ELF-1 (cell line): Measurements from ENCODE around the gene FLAD1.

Source experiments
- DNase-seq: peaks from one replicate; pipeline ENCODE4 v3.0.0-alpha.2; 2016; ENCODE audit warnings: low read depth, low spot score

Gene FLAD1

GRCh38 chr1:154982897-154983648 lies at the start of gene FLAD1:
FLAD1 (plus strand) TSS chr1:154983344; CDS start chr1:154983695, 351 bp downstream.
- DNase-seq: peak; percentile 100

DNA sequence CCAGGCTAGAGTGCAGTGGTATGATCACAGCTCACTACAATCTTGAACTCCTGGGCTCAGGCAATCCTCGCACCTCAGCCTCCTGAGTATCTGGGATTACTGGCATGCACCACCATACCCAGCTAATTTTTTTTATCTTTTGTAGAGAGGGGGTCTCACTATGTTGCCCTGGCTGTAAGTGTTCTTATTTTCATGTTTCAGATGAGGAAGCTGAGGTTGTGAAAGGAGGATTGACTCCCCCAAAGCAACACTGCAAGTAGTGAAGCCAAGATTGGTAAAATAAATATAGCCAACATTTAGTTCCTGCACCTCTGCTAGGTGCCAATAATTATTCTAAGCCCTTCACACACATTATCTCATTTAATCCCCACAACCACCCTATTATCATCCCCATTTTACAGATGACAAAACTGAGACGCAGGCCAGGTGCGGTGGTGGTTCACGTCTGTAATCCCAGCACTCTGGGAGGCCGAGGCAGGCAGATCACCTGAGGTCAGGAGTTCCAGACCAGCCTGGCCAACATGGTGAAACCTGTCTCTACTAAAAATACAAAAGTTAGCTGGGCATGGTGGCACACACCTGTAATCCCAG lies 48.7 kb upstream of the FLAD1 start:
- no peak for DNase-seq

- DNase-seq: no peak
Measured at GRCh38 chr1:154935749-154936554, 47.2 kb upstream of the FLAD1 start.

DNA sequence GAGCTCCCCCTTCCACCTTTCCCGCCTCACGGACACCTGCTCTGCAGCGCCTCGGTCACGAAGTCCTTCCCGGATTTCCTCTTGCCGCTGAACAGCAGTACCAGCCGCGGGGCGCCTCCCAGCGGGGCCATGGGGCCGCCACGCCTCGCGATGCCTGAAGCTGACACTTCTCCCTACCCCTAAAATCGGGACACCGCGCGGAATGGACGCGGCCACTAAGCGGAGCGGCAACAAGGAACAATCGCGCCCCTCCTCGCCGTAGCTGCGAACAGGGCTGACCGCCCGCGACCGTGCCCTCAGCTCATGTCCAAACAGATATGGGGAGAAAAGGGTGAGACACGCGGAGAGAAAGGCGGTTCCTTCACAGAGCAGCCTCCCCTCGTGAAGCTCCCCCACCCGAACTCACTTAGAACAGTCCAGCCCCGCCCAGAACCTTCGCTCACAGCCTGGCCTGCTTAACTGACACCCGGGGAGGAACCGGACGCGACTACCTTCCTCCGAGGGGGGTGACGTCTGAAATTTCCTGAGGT lies 46.5 kb upstream of the FLAD1 start, which contains the start of gene PMVK:
PMVK (minus strand) TSS at position 165 of the 530 bp plus-strand sequence; CDS start at position 131, 34 bp downstream.
- peak; percentile 97 for DNase-seq

DNA sequence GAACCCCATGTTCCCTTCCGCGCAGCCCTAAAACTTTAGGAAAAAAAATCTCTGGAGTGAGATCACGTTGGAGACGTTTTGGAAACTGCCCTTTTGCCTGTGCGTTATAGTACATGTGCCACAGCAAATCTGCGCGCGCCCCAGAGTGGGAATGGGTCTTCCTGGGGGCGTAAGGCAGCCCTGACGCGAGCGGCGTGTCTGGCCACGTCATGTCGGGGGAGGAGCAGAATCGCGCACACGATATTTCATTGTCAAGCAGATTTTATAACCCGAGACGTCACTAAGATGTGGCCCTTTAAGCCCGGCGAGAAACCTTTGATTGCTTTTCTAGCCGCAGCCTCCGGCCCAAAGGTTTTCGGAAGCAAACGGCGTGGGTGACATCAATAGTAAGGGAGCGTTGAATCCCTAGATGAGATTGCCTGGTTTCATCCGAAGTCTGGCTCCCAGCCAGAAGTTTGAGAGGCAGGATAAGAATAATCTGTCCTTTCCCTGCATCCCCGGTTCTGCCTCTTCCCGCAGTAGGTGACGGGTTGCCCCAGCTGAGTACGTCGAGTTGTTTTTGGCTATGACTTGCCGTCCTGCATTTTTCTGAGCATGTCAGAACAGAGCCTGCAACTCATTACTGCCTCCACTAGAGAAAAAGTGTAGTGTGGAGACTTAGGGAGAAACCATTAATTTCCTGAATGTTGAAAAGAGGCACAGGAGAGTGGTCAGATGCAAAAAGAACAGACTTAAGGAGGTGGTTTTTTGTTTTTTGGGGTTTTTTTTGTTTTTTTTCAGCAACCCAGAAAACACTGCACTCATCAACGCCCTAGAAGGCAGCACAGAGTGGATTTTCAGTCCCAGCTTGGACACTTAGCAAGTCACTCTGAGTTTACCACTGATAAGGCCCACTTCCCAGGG lies 45.8 kb upstream of the FLAD1 start:
- peak; percentile 95 for DNase-seq

- DNase-seq: no peak
Measured at GRCh38 chr1:154937988-154938386, 45.2 kb upstream of the FLAD1 start.

DNA sequence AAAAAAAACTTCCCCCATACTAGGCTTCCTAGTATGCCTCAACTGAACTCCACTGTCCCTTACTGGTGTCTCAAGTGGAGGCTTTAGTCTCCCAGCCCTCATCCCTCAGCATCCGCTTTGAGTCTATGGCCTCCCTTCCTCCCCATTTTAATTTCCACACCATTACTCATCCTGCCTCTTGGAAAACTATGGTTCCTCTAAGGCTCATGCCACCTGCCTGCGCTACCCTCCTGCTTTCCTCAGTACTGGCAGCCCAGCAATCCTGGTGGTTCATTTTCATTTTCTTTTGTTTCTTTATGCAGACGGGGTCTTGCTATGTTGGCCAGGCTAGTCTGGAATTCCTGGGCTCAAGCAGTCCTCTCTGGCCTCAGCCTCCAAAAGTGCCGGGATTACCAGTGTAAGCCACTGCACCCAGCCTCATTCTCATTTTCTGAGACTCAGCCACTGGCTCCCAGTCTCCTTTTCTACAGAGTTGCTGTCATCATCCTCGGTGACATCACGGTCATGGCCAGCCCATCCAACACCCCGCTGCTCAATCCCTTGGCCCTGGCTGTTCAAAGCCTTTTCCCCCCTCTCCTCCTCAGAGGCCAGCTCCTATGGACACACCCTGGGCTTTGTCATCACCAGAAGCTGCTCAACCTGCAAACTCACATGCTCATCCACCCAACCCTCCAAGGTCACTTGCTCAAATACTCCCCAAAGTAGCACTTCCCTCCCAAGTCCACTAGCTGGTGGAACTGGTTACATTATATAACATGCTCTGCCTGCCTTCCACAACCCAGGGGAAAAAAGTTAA lies 44.3 kb upstream of the FLAD1 start:
- DNase-seq: no peak

GRCh38 chr1:154940213-154940560 lies 43.0 kb upstream of the FLAD1 start:
- peak; percentile 78 for DNase-seq

DNA sequence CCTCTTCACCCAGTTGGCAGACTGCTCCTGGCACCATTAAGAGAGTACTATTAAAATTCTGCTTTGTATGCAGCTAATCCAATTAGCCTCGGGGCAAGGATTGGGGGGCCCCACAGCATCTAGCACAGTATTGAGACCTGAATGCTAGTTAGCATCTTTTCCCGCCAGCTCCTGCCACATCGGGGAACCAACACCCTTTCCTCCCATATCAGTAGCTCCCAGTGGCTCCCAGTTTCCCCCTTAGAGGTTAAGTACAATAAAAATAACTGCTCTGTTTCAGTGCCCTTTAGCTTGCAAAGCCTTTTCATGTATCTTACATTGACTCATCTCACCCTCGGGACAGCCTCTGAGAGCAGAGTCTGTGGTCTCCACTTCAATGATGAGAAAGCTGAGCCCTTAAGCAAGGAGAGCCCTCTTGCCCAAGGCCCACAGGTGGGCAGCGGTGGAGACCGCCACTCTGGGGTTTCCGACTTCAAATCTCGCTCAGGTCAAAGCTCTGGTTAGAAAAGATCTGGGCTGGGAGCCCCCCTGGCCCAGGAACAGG lies 42.4 kb upstream of the FLAD1 start:
- no peak for DNase-seq

DNA sequence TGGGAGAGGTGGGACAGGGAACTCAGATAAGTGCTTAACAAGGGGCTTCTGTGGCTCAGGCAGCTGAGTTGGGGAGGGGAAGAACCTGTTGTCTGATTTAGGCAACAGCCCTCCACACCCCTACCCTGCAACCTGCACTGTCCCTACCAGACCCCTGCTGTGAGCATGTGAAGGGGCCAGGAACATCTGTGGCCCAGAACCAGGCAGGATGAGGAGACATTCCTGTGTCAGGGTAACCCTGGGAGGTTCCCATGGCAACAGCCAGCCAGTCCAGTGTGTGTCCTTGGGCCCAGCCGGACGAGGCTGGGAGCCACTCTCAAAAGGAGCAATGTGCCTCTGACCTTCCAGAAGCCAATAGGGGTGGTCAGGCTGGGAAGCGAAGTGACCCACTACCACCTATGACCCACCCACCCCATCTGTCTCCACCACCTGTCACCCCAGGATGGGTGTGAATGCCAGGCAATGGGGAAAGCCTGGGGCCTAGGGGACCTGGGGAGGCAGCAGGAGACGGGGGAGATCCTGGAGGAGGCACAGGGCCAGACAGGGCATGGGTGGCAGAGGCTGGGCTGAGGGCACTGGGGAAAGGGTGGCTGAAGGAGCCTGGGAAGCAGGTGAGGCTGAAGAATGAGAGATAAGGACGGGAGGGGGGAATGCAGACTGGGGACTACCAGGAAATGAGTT lies 41.7 kb upstream of the FLAD1 start:
- peak; percentile 68 for DNase-seq

DNA sequence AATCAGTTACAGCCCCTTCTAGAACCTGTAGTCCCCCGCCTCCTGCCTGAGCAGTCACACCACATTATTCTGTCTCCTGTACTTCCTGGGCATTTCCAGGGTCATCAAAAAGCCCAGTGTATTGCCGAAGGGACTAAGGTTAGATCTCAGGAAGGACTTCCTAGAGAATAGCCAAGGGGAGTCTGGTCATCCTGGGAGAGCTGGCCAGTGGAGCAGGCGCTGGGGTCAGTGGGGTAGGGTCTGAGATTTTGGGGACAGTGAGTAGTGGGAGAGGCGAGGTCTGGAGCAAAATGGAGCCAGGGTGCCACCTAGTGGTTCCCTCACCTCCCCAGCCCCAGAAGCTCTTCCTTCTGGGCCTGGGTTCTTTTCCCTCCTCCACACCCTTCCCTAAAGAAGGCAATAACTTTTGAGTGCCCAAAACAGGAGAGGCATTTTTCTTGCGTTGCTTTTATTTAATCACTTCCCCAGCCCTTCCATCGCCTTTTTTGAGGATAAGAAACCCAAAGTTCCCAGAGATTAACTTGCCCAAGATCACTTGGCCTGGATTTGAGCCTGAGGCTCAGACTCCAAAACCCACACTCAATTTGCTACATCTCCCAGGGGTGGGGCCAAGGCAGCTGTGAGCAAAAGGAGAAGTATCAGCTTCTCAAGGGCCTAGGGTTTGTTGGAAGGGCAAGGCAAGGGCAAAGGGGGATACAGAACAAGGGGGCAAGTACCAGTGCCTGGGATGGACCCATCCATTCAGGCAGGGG lies 39.3 kb upstream of the FLAD1 start:
- peak; percentile 78 for DNase-seq

DNA sequence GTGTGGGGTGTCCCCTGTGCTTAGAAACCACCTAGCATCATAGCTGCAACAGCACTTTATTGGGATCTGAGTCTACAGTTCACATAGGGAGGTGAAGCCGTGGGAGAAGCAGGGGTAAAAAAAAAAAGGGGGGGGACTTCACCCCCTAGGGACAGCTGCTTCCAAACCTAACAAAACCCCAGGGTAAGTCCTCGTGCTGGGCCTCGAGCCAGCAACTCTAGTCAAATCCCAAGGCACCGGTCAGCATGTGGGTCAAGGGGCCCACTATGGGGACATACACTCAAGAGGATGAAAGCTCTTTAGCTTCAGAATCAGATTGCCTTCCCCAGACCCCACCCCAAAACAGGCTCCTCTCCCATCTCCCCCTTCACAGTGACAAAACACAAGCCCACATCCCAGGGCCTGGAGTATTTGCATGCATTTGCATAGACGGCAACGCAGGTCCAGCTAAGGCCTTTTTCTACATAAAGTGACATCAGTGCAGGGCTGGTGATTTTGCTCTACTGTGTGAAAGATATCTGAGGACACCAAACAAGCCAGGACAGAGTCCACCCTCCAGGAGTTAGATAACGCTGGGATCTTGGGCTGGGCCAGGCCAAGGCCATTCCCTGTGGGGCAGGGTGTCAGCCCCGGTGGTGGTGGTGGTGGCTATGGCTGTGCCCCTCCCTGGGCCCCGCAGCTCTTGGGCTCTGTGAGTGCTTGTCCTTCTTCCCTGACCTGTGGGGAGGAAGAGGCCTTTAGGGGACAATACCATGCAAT lies 38.6 kb upstream of the FLAD1 start:
- no peak for DNase-seq

- DNase-seq: no peak
Measured at GRCh38 chr1:154945160-154945961, 37.8 kb upstream of the FLAD1 start.

DNA sequence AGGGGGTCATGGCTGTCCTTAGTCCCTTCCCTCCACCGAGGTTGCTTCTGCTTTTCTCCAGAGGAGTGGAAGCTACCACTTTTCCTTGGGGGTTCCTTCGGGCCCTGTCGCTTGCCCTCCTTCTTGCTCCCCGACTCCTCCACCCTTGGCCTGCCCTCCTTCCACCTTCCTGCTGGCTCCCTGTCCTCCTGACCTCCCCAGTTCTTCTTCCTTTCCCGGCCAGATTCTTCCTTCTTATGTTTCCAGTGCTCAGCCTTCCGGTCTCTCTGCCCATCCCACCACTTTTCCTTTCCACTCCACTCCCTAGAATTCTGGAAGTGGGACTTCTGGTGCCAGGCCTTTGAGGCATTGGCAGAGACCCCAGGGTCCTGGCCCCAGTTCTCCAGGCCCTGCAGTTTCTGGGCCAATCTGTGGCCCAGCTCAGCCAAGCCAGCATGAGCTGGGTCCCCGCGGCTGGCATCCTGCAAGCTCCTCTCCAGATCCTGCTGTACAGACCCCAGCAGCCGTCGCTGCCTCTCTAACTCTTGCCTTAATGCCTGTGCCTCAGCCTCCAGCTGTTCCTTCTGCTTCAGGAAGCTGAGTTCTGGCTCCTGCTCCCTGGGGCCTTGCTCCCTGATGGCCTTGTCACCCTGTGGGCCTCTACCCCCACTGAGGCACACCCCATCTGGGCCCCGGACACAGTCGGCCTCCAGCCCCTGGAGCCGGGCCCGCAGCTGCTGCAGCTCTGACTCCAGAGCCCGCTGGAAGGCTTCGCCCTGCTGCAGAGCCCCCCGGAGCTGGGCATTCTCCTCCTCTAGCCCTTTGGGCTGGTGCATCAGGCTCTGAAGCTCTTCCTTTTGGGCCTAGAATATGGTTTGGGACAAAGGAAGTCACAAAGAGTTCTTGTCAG lies 36.9 kb upstream of the FLAD1 start:
- no peak for DNase-seq

GRCh38 chr1:154948079-154948478 lies 35.1 kb upstream of the FLAD1 start:
- no peak for DNase-seq
